IMR-90 (cell line): ENCODE data around the gene VIPR1. TPM values are rescaled to one million over a fixed set of nuclear protein-coding genes. Genes with fewer than 3 reads are reported as not detected.

ENCODE experiments used
- ATAC-seq: fragments of 200-7000 bp; cut with Tn5 transposase; 2 replicates; pipeline ENCODE4 v1.9.1; 2020; ENCODE audit warnings: low read depth, mild to moderate bottlenecking, moderate library complexity
- BruUV-seq: library from RNA; stranded (reverse); fragments of 400-500 nt; replicated peaks from 2 replicates; lab custom pipeline; 2021; lab: Mats Ljungman, UMichigan
- CTCF ChIA-PET: fragments of 300-600 bp; formaldehyde crosslinking; extraction: SDS; loops from one replicate; lab custom pipeline; 2021; ENCODE audit warnings: antibody characterized with exemption; lab: Yijun Ruan, JAX
- POLR2A ChIA-PET: fragments of 300-600 bp; sonication (Branson Sonifier 250); formaldehyde crosslinking; loops from one replicate; lab custom pipeline; 2022; ENCODE audit warnings: antibody characterized with exemption; ENCODE audit not compliant: unreplicated experiment; lab: Charles Lee
- DNase-seq: peaks from one replicate; pipeline ENCODE4 v3.0.0; 2013
- H2AFZ ChIP-seq: replicated peaks from 2 replicates; pipeline ENCODE3; 2013; ENCODE audit warnings: low read length, mild to moderate bottlenecking; ENCODE audit not compliant: poor library complexity
- H2AK5ac ChIP-seq: 2 replicates; pipeline ENCODE4 v1.6.1; 2013; ENCODE audit warnings: low read depth, low read length, inconsistent platforms
- H2AK9ac ChIP-seq: replicated peaks from 2 replicates; pipeline ENCODE3; 2013; ENCODE audit warnings: mild to moderate bottlenecking, low read depth, low read length, moderate library complexity; ENCODE audit not compliant: poor library complexity
- H2BK120ac ChIP-seq: 2 replicates; pipeline ENCODE4 v1.6.1; 2013; ENCODE audit warnings: low read depth, low read length, inconsistent platforms
- H2BK15ac ChIP-seq: 3 replicates; pipeline ENCODE4 v1.6.1; 2013; ENCODE audit warnings: low read depth, low read length, inconsistent platforms
- H2BK20ac ChIP-seq: 2 replicates; pipeline ENCODE4 v1.6.1; 2013; ENCODE audit warnings: low read depth, mild to moderate bottlenecking, inconsistent platforms, low read length, moderate library complexity
- H2BK5ac ChIP-seq: 2 replicates; pipeline ENCODE4 v1.6.1; 2013; ENCODE audit warnings: mild to moderate bottlenecking, low read depth, low read length, inconsistent platforms; ENCODE audit not compliant: poor library complexity, severe bottlenecking
- H3K14ac ChIP-seq: replicated peaks from 2 replicates; pipeline ENCODE4 v1.6.1; 2013; ENCODE audit warnings: low read depth, low read length, inconsistent platforms
- H3K18ac ChIP-seq: 2 replicates; pipeline ENCODE4 v1.6.1; 2013; ENCODE audit warnings: low read depth, low read length, control low read depth
- H3K23ac ChIP-seq: 2 replicates; pipeline ENCODE4 v1.6.1; 2013; ENCODE audit warnings: low read depth, low read length, inconsistent platforms
- H3K27ac ChIP-seq: 2 replicates; pipeline ENCODE4 v1.5.1; 2013; ENCODE audit warnings: mild to moderate bottlenecking, control low read depth, low read length; ENCODE audit not compliant: insufficient read depth
- H3K27me3 ChIP-seq: 2 replicates; pipeline ENCODE4 v1.6.1; 2013; ENCODE audit warnings: low read length; ENCODE audit not compliant: control insufficient read depth, insufficient read depth
- H3K36me3 ChIP-seq: 2 replicates; pipeline ENCODE4 v1.6.1; 2013; ENCODE audit warnings: low read length, mixed read lengths; ENCODE audit not compliant: control insufficient read depth, insufficient read depth
- H3K4ac ChIP-seq: 2 replicates; pipeline ENCODE4 v1.6.1; 2013; ENCODE audit warnings: low read depth, low read length, inconsistent platforms
- H3K4me1 ChIP-seq: 2 replicates; pipeline ENCODE4 v1.6.1; 2013; ENCODE audit warnings: low read length, mixed read lengths; ENCODE audit not compliant: control insufficient read depth, insufficient read depth
- H3K4me2 ChIP-seq: 2 replicates; pipeline ENCODE4 v1.6.1; 2013; ENCODE audit warnings: low read depth, mild to moderate bottlenecking, control low read depth, low read length, moderate library complexity
- H3K4me3 ChIP-seq: 2 replicates; pipeline ENCODE4 v1.5.1; 2013; ENCODE audit warnings: low read depth, mild to moderate bottlenecking, control low read depth, low read length, moderate library complexity; ENCODE audit not compliant: insufficient read depth
- H3K56ac ChIP-seq: 2 replicates; pipeline ENCODE4 v1.6.1; 2013; ENCODE audit warnings: low read length, inconsistent platforms; ENCODE audit not compliant: insufficient read depth; ENCODE audit errors: extremely low read depth
- H3K79me1 ChIP-seq, 2 experiments: 2 replicates each; pipeline ENCODE4 v1.6.1; 2013; ENCODE audit warnings: low read length in 2 of 2, inconsistent platforms in 1 of 2, low read depth in 1 of 2
- H3K9ac ChIP-seq: 2 replicates; pipeline ENCODE4 v1.6.1; 2013; ENCODE audit warnings: low read depth, low read length, control low read depth
- H3K9me1 ChIP-seq: 2 replicates; pipeline ENCODE4 v1.6.1; 2013; ENCODE audit warnings: low read length, inconsistent platforms; ENCODE audit not compliant: insufficient read depth
- H3K9me3 ChIP-seq: 2 replicates; pipeline ENCODE4 v1.6.1; 2013; ENCODE audit warnings: low read length; ENCODE audit not compliant: control insufficient read depth, insufficient read depth
- H4K20me1 ChIP-seq: 2 replicates; pipeline ENCODE4 v1.6.1; 2013; ENCODE audit warnings: low read length, inconsistent platforms; ENCODE audit not compliant: insufficient read depth
- H4K5ac ChIP-seq: 2 replicates; pipeline ENCODE4 v1.6.1; 2013; ENCODE audit warnings: mild to moderate bottlenecking, low read depth, low read length, control low read depth
- H4K8ac ChIP-seq, 2 experiments: 2 replicates each; pipeline ENCODE4 v1.6.1; 2013; ENCODE audit warnings: low read depth in 2 of 2, low read length in 2 of 2, control low read depth in 1 of 2, inconsistent platforms in 1 of 2
- H4K91ac ChIP-seq: 2 replicates; pipeline ENCODE4 v1.6.1; 2013; ENCODE audit warnings: low read depth, low read length, inconsistent platforms; ENCODE audit not compliant: insufficient read depth
- BHLHE40 ChIP-seq: fragments of 150-350 bp; IDR thresholded peaks from 2 replicates; pipeline ENCODE4 v1.6.1; 2016; ENCODE audit warnings: mild to moderate bottlenecking, low read depth, low read length
- CEBPB ChIP-seq: IDR thresholded peaks from 2 replicates; pipeline ENCODE4 v1.6.1; 2012; ENCODE audit warnings: low read depth, low read length, improper control_type of control experiment
- CHD1 ChIP-seq: IDR thresholded peaks from 2 replicates; pipeline ENCODE4 v1.6.1; 2012; ENCODE audit warnings: low read depth, low read length, improper control_type of control experiment
- CTCF ChIP-seq: conservative IDR thresholded peaks from 2 replicates; pipeline ENCODE4 v1.5.1; 2012; ENCODE audit warnings: mild to moderate bottlenecking, low read depth, low read length, improper control_type of control experiment
- ELK1 ChIP-seq: fragments of 150-350 bp; IDR thresholded peaks from 2 replicates; pipeline ENCODE4 v1.6.1; 2016; ENCODE audit warnings: low read depth, mild to moderate bottlenecking, low read length, moderate library complexity, borderline replicate concordance
- FOS ChIP-seq: fragments of 150-350 bp; IDR thresholded peaks from 2 replicates; pipeline ENCODE4 v1.6.1; 2016; ENCODE audit warnings: low read depth, low read length
- MAFK ChIP-seq: IDR thresholded peaks from 2 replicates; pipeline ENCODE4 v1.6.1; 2012; ENCODE audit warnings: low read depth, low read length, improper control_type of control experiment
- MAZ ChIP-seq: IDR thresholded peaks from 2 replicates; pipeline ENCODE4 v1.6.1; 2012; ENCODE audit warnings: low read depth, mild to moderate bottlenecking, low read length, improper control_type of control experiment, moderate library complexity, borderline replicate concordance
- MXI1 ChIP-seq: IDR thresholded peaks from 2 replicates; pipeline ENCODE4 v1.6.1; 2012; ENCODE audit warnings: low read depth, mild to moderate bottlenecking, low read length, moderate library complexity, borderline replicate concordance
- NFE2L2 ChIP-seq: fragments of 150-350 bp; IDR thresholded peaks from 2 replicates; pipeline ENCODE4 v1.6.1; 2016; ENCODE audit warnings: low read depth, mild to moderate bottlenecking, low read length
- POLR2A ChIP-seq: IDR thresholded peaks from 2 replicates; pipeline ENCODE4 v1.6.1; 2012; ENCODE audit warnings: mild to moderate bottlenecking, low read depth, low read length
- RAD21 ChIP-seq: IDR thresholded peaks from 2 replicates; pipeline ENCODE4 v1.6.1; 2012; ENCODE audit warnings: low read length, improper control_type of control experiment
- RCOR1 ChIP-seq: IDR thresholded peaks from 2 replicates; pipeline ENCODE4 v1.6.1; 2012; ENCODE audit warnings: mild to moderate bottlenecking, low read length, improper control_type of control experiment; ENCODE audit not compliant: insufficient replicate concordance
- RFX5 ChIP-seq: IDR thresholded peaks from 2 replicates; pipeline ENCODE4 v1.8.0; 2012; ENCODE audit warnings: low read depth, mild to moderate bottlenecking, low read length, moderate library complexity
- SMC3 ChIP-seq: fragments of 150-350 bp; IDR thresholded peaks from 2 replicates; pipeline ENCODE4 v1.6.1; 2016; ENCODE audit warnings: low read depth, mild to moderate bottlenecking, antibody characterized with exemption, low read length, moderate library complexity
- USF2 ChIP-seq: fragments of 150-350 bp; IDR thresholded peaks from 2 replicates; pipeline ENCODE4 v1.6.1; 2017; ENCODE audit warnings: mild to moderate bottlenecking, antibody characterized with exemption, low read length, low read depth
- WGBS, 2 experiments: methylation state at CpG; one replicate each; pipeline versions ENCODE4 v1.1.5 to v1.1.7; 2013; ENCODE audit warnings: missing lambda C conversion rate in 2 of 2; ENCODE audit not compliant: insufficient read length in 1 of 2; ENCODE audit errors: extremely low coverage in 2 of 2; 5-methylcytosine and 5-hydroxymethylcytosine counted together
- dilution Hi-C: fragments of 300-500 bp; cut with HindIII; formaldehyde crosslinking; loops from one replicate; pipeline ENCODE4 v1.14.3; 2018; ENCODE audit warnings: low sequenced_read_pairs; ENCODE audit not compliant: unreplicated experiment
- in situ Hi-C: fragments of 300-500 bp; cut with MboI; formaldehyde crosslinking; loops from 3 replicates; pipeline ENCODE4 v1.14.3; 2019; ENCODE audit warnings: low sequenced_read_pairs, inconsistent platforms, mixed read lengths
- intact Hi-C: fragments of 100-400 bp; cut with micrococcal nuclease; formaldehyde crosslinking; loops from 2 replicates; pipeline ENCODE4 v1.10.0; 2022
- polyA plus RNA-seq, 3 experiments: library from polyadenylated mRNA; depleted of rRNA; stranded (reverse); fragments of >200 nt; gene quantifications; 2 replicates each; pipeline ENCODE4 v1.2.3, GENCODE V29; 2012; ENCODE audit warnings: low replicate concordance in 1 of 3
- total RNA-seq: library from RNA; depleted of rRNA; stranded (reverse); fragments of >200 nt; gene quantifications from 2 replicates; pipeline ENCODE4 v1.2.3, GENCODE V29; 2012

The VIPR1 gene
- total and polyA plus RNA-seq, 2 of the 4 experiments (the other 2 are of a cell fraction): not detected

GRCh38 chr3:42513121-42513520, 10.7 kb downstream of the VIPR1 start:
- H3K4ac ChIP-seq: no peak overlapping the region
- H3K4me2 ChIP-seq: no peak overlapping the region
- no peak overlapping the region for H2BK120ac ChIP-seq
- H3K36me3 ChIP-seq: no peaks in the 10 kb centered on the region
- no peak overlapping the region for H4K8ac ChIP-seq
- H3K27ac ChIP-seq: no peak overlapping the region
- no peak overlapping the region for H4K5ac ChIP-seq
- no peak for ATAC-seq
- H3K4me3 ChIP-seq: no peak overlapping the region
- no peak overlapping the region for H2AFZ ChIP-seq
- DNase-seq: no peak
- intact Hi-C loops (no loop called here), dilution Hi-C loops (no loop called here), in situ Hi-C loops (no loop called here)
- no peak overlapping the region for H2BK15ac ChIP-seq
- TF ChIP-seq SMC3 (no peak), MAFK (no peak), POLR2A (no peak), USF2 (no peak), RAD21 (no peak), CTCF (no peak), BHLHE40 (no peak), CEBPB (no peak), FOS (no peak), MAZ (no peak), MXI1 (no peak), RFX5 (no peak), NFE2L2 (no peak), ELK1 (no peak), RCOR1 (no peak), CHD1 (no peak)
- H3K9me3 ChIP-seq: no peaks in the 10 kb centered on the region
- no TSS peak for BruUV-seq
- no peak overlapping the region for H2BK5ac ChIP-seq
- no peak overlapping the region for H3K23ac ChIP-seq
- H3K9ac ChIP-seq: no peak overlapping the region
- no CpG with 5 or more reads among the region's 3 CpGs for WGBS, 2 experiments
- no peak overlapping the region for H4K91ac ChIP-seq
- H2BK20ac ChIP-seq: no peak overlapping the region
- no peaks in the 10 kb centered on the region for H3K79me1 ChIP-seq
- no peaks in the 10 kb centered on the region for H4K20me1 ChIP-seq
- H3K27me3 ChIP-seq: peaks cover 24% of the 10 kb centered on the region
- no peak overlapping the region for H3K14ac ChIP-seq
- H2AK9ac ChIP-seq: no peak overlapping the region
- H3K56ac ChIP-seq: no peak overlapping the region
- H3K18ac ChIP-seq: no peak overlapping the region
- H2AK5ac ChIP-seq: no peak overlapping the region
- POLR2A ChIA-PET: interaction anchor here (0.6 kb wide), 1 partner anchor 9 kb away, joined by 7 read pairs; no protein-coding TSS in a partner anchor
- CTCF ChIA-PET: no interaction called here
- no peaks in the 10 kb centered on the region for H3K9me1 ChIP-seq
- H3K4me1 ChIP-seq: no peaks in the 10 kb centered on the region
